GM18499 (cell line): ENCODE data around the gene EFCAB12.

Experiments used
- ATAC-seq: cut with Tn5 transposase; IDR thresholded peaks from one replicate; pipeline ENCODE4 v1.9.1; 2021; ENCODE audit warnings: moderate number of reproducible peaks; ENCODE audit not compliant: insufficient read depth, unreplicated experiment

Gene EFCAB12

DNA sequence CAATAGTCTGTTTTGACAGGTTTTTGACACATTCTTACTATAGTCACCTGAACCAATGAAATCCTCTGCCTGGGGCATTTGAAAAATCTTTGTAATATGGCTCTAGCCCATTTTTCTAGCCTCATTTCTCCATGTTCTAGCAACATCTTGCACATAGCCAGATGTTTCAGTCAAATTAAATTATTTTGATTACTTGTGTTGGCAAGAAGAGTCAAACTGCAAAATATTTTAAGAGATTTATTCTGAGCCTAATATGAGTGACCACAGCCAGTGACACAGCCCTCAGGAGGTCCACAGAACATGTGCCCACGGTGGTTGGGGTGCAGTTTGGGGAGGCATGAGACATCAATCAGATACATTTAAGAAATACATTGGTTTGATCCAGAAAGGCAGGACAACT, 18.5 kb upstream of the EFCAB12 start:
- no peak for ATAC-seq

DNA sequence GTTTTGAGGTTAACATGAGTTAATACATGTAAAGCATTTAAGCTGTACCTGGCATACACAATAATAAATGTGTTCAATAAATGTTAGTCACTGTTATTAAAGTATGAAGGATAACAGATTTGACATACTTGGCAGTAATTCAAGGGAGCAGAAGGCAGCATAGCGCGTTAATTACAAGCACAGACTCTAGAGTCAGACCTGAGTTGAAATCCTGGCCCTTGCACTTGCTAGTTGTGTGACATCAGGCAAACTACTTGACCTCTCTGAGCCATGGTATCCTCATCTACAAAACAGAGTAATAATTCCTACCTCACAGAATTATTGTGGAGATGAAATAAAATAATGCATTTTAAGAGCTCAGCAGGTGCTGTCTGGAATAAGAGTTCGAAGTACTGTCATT, 17.0 kb upstream of the EFCAB12 start:
- no peak for ATAC-seq

DNA sequence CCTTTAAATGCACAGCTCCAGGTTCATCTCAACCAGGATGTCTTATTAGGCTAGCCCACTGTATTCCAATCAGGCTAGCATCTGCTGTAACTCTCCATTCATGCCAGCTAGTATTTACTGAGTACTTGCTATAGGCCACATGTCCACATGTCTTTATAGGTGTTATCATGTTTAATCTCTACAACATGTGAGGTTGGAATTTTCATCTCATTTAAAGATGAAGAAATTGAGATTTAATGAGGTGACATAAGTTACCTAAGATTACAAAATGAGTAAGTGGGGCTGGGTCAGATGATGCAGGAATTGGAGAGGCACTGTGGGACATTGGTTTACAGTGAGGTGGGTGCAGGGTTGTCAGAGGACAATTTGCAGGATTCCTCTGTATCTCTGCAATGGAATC, 14.5 kb upstream of the EFCAB12 start:
- no peak for ATAC-seq

DNA sequence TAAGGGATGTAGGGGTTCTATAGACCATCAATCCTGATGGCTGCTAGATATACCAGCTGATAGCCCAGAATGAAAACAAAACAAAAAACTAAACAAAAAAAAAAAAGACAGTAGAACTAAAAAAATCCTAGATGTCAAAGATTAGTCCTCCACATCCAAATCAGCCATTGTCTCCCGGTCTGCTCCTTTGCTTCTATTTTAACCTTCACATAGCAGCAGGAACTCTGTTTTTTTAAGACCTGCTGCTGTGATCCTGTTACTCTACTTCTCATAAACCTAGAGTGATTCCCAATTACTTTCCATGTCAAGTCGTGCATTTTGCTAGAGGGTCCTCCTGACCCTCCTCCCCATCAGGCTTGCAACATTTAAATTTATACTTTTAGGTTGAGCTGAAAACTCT, 14.1 kb upstream of the EFCAB12 start:
- ATAC-seq: no peak

DNA sequence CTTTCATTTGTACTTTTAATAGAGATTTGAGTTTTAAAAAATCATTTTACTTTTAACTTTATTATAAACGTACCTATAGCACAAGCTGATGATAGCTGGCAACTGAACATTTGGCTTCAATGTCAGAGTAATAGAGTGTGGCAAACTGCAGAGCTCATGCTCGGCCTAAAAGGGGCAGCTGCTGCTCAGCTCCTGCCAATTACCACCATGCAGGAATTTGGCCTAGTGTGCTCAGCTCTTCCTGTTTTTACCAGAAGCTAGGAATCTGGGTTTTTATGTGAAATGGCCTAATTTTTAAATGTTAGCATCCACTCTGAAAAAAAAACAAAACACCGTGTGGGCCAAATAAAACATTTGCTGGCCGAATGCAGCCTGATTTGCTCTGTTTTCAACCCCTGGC, 13.3 kb upstream of the EFCAB12 start:
- ATAC-seq: no peak

DNA sequence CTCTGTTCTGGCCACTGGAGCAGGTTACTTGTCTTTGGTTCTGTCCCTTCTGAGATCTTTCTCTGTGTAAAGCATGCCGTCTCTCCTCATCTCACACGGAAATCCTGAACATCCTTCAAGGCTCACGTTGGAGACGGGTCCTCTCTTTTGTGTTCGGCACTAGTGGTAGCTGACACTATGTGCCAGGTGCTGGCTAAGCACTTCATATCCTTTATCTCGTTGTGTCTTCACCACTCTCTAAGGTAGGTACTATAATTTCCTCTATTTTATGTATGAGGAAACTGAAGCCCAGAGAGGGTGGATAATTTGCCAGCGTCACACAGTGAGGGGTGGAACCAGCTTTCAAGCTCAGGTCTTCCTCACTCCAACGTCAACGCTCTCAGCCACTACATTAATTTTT, 12.8 kb upstream of the EFCAB12 start:
- no peak for ATAC-seq

DNA sequence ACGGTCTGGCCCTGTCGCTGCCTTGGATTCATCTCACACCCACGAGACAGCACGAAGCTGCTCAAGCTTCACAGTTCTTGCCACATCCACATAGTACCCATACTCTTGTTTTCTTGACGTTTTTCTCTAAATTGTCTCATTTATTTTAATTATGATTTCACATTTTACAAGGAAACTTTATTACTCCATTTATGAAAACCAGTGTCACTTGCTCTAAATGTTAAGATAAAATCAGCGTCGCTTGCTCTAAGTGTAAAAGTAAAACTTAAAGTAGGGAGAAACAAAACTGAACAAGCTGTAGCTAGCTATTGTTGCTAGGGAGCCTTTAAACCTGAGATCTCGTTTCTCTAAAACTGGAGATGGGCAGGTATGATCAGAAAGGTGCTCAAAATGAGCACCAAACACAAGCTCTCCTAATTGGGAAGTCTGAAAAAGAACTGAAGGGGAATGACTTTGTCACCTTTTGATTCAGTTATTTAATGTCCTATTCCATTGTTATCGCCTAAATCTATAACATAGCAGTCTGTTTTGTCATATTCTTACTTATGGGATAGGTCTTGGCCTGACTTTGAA, 12.3 kb upstream of the EFCAB12 start:
- ATAC-seq: no peak

DNA sequence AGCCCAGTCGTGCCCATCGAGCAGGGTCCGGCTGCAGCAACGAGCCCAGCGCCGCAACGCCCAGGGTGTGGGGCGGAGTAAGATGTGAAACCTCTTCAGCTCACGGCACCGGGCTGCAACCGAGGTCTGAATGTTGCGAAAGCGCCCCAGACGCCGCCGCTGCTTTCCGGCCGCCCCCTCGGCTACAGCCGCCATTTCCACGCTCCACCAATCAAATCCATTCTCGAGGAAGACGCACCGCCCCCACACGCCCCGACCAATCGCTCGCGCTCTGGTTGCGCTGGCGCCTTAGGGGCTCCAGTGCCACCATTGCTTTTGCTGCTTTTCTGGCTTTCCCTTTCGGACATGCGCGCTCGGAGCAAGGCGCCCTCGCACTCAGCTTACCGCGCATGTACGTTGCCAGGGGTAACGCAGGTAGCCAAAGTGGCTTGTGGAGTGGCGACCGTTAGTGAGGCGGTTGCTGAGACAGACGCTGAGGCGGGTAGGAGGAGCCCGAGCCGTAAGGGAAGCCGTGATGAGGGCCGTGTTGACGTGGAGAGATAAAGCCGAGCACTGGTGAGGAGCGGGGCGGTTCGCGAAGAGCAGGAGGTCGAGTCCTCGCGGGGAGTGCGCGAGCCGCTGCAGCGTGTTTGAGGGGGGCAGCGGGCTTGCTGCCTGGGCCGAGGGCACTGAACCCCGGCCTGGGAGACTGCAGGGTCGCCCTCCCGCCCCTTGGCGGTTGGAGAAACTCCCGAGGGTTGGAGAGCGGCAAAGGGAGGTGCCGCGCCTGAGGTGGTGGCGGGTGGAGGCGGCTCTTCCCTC, 11.6 kb upstream of the EFCAB12 start, which contains the start of the genes IFT122 and MBD4:
Gene IFT122 (plus strand): TSS at position 408 of the 801 bp plus-strand sequence. CDS start 107 bp downstream, at position 515.
Gene MBD4 (minus strand): TSS at position 132 of the 801 bp plus-strand sequence. CDS start 115 bp downstream, at position 17.
- ATAC-seq: peak; percentile 71

DNA sequence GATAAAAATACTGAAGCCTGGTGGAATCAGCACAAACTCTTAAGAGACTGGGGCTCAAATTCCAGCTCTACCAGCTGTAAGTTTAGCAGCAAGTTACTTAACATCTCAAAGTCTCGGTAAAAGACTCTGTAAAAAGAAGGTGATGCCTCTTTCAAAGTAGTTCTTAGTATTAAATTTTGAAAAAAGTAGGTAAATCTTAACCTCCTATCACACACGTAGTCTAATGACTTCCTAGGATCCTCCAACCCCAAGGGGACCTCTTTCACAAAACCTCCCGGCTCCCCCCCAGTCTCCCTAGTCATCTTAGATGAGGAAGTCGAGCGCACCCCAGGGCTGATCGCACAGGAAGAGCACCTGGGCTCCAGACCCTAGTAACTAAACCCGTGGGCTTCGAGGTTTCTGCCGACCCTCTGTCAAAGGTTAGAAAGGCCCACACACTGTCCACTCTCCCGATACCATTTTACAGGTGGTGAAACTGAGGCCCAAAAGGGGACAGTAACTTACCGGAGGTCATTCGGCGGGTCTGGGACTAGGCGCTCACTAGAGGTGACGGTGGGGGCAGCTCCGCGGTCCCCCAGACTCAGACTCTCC, 10.9 kb upstream of the EFCAB12 start:
- ATAC-seq: no peak

DNA sequence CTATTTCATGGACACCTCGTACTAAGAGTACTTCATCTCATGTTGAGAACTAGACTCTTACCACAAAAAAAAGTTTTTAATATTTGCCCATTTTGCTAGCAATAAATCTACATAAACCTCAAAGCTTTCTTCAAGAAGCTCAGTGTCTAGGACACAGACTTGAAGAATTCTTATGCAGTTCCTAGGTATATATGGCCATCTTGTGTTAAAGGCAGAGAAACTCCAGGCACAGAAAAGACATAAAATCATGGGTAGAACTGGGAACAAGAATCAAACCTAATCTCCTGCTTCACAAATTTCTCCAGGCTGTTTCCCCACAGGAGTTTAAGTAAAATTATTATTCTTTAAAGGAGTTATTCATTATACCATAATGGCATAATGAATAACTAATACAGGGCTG, 6.9 kb upstream of the EFCAB12 start:
- ATAC-seq: no peak

DNA sequence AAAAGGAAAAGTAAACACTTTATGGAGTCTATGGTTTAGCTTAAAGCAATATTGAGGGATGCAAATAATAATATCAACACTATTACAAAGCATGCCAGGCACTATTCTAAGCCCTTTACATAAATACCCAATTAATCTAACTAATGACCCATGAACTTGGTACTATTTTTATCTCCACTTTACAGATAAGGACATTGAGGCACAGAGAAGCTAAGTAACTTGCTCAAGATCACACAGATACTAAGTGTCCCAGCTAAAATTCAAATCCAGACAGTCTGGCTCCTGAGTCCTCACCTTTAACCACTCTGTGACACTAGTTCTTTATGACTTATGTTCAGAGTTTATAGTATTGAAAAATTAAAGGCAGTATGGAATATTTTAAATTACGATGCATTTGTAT, 5.7 kb upstream of the EFCAB12 start:
- ATAC-seq: no peak

DNA sequence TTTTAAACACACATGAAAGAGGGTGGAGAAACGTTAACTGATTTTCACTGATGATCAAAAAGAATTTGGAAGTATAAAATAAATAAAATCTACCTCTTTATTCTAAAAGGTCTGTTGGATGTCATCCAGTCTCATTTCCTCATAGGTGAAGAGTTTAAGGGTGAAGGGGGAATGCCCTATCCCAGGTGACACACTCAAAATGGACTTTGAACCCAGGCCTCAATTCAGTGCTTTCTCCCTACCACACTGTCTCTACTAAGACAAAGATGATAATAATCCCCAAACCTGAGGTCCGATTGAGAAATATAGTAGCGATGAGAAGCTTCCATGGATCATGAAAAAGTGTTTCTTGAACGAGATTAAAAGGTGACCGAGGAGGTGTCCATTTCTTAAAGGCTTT, 5.1 kb upstream of the EFCAB12 start:
- no peak for ATAC-seq

DNA sequence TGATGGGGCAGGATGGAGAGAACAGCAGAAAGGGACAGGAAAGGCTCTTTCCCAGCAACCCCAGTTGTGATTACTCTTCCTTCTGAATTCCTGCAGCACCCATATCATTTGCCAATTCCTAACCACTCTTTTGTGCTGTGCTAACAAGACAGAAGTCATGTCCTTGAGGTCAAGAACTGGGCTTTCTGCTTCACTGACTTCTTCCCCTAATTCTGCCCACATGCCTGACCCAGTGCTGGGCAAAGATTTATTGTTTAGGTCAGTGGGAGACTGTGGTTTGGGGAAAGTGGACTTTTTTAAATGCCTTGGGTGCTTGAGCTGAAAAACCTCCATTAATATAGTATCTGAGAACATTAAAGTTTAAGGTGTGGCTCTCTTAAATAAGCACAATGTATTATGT, 4.2 kb upstream of the EFCAB12 start:
- ATAC-seq: no peak

DNA sequence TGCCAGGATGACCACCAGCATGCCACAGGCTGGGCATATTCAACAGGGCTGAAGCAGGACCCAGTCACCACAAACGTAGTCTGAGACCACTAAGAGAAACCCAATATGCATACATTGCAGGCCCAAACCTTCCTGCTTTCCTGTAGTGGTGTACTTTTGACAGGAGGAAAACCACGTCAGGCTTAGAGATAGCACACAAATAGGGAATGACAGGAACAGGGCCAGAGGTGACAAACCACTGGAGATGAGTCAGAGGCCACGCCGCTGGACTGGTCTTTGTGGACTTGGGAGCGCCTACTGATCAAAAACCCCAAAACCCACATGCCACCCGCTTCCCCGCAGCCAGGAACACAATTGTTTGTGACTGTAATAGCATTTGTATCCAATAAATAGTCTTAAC, 3.6 kb upstream of the EFCAB12 start:
- no peak for ATAC-seq

DNA sequence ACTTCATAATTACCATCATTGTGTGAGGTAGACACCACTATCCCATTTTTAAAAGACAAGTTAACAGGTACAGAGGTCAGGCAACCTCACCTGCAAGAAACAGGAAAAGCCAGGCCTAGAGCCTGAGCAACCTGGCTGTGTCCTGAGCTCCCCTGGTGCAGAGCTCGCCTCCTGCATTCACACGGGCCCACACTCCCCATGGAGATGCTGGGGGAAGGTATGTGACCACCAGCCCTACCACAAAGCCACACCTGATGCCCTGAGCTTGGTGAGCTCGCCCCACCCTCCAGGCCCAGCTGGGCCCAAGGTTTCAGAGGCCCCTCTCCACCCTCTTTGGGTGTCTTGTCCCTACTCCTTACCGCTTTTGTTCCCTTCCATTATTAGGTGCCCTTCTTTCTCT, 1.2 kb upstream of the EFCAB12 start:
- no peak for ATAC-seq

DNA sequence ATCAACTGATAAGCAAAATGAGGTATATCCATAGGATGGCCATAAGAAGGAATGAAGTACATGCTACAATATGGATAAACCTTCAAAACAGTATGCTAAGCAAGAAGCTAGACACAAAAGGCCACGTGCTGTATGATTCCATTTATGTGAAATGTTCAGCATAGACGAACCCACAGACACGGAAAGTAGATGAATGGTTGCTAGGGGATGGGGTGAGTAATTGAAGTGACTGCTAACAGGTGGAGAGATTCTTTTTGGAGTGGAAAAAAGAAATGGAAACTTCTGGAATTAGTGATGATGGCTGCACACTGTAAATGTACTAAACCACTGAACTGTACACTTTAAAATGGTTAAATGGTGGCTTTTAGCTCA, 630 bp upstream of the EFCAB12 start:
- no peak for ATAC-seq

DNA sequence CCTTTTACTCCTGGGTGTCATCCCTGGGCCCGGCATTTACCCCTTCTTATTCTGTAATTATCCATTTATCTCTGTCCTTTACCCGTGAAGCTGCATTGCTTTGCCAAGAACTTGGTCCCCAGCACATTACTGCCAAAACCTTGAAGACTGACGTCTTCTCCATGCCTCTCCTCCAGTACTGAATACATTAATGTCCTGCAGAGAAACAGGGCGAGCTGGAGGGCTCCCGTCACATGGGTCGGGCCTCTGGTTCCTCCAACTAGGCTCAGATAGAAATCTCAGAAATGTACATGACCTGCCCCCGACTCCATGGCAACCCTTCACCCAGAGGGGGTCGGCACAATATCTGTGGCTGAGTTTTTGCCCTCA, 445 bp downstream of the EFCAB12 start:
- ATAC-seq: no peak

DNA sequence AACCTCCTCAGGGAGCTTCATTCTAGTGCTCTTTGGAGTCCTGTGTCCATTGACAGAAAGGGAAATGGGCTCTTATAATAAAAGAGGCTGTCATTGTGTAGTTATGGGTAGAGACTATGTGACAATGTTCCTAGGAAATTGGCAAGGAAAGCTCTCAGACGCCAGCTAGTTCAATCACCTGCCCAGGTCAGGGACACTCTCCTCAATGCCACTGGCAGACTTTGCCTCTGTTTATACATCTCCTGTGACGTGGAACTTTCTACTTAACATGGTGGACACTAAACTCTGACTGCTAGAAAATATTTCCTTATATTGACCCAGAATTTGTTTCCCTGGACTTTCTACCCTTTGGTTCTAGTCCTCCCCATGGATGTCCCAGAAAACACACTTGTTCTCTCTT, 2.8 kb downstream of the EFCAB12 start:
- ATAC-seq: no peak

DNA sequence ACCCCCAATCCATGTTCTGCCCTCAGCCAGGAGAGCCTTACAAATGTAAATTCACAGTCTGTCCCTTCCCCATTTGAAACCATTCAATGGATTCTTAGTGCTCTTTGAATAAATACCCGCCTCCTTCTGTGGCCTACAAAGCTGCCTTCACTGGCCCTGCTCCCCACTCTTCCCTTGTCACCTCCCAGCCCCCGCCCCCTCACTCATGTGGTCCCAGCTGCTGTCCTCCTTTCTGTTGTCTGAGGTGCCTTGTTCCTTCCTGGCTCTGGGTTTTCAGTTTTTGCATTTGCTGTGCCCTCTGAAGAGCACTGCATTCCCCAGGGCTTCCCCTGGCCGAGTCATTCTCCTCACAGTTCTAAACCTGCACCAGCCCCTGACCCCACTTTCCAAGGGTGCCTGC, 3.2 kb downstream of the EFCAB12 start:
- no peak for ATAC-seq

DNA sequence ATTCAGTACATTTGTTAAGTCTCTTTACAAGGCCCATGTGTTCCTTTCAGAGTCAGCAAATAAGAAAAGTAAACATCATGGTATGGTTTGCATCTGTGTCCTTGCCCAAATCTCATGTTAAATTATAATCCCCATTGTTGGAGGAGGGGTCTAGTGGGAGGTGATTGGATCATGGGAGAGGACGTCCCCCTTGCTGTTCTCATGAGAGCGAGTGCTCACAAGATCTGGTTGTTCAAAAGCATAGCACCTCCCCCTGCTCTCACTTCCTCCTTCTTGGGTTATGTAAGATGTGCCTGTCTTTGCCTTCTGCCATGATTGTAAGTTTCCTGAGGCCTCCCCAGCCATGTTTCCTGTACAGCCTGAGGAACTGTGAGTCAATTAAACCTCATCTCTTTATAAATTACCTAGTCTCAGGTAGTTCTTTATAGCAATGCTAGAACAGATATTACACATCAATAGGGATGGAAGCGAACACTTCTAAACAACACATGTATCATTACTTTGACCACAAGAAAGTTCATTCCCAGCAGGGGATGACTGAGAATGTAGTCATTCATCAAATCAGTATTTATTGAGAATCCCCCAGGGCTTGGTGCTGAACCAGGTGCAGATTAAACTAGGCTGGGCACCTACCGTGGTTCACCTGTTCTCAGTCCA, 4.1 kb downstream of the EFCAB12 start:
- ATAC-seq: no peak

DNA sequence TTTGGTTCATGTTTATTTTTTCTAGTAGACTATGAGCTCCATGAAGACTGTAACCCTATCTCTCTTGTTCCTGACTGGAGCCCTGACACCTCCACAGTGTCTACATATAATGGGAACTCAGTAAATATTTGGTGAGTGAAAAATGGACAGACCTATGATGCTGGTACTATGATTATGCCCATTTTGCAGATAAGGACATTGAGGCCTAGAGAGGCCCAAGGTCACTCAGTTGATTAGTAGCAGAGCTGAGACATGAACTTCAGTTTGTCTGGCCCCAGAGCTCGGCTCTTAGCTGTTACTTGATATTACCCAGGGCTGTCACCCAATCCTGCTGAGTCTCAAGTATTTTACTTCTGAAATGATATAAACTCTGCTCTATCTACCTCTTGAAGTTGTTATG, 5.5 kb downstream of the EFCAB12 start:
- no peak for ATAC-seq
